Neural cell (in vitro differentiated cells): Measurements from ENCODE around the gene MAIP1.

ENCODE experiments used
- EZH2 ChIP-seq: fragments of 200-600, 300-800 bp; shearing (Covaris generic), sonication (generic); IDR thresholded peaks from 2 replicates; pipeline ENCODE4 v1.6.1; 2014; ENCODE audit warnings: antibody characterized with exemption, low read length, borderline replicate concordance, mild to moderate bottlenecking; ENCODE audit not compliant: insufficient read depth, poor library complexity, severe bottlenecking
- MXI1 ChIP-seq: fragments of 450-650 bp; conservative IDR thresholded peaks from 2 replicates; pipeline ENCODE4 v1.6.1; 2014; ENCODE audit warnings: antibody characterized with exemption, mild to moderate bottlenecking; ENCODE audit not compliant: poor library complexity, severe bottlenecking
- SMC3 ChIP-seq: fragments of 450-650 bp; conservative IDR thresholded peaks from 2 replicates; pipeline ENCODE4 v1.6.1; 2014; ENCODE audit warnings: antibody characterized with exemption, mild to moderate bottlenecking, moderate library complexity; ENCODE audit not compliant: poor library complexity
- TAF1 ChIP-seq: IDR thresholded peaks from 2 replicates; pipeline ENCODE4 v1.6.1; 2012; ENCODE audit warnings: low read depth
- TF ChIP-seq, protein P1 (sequence below): fragments of 450-650 bp; IDR thresholded peaks from 2 replicates; pipeline ENCODE4 v1.5.1; 2014; ENCODE audit warnings: antibody characterized with exemption, mild to moderate bottlenecking, moderate library complexity; ENCODE audit not compliant: poor library complexity, severe bottlenecking
- TF ChIP-seq, protein P2 (sequence below): IDR thresholded peaks from 2 replicates; pipeline ENCODE4 v1.6.1; 2012; ENCODE audit warnings: borderline replicate concordance

DNA sequence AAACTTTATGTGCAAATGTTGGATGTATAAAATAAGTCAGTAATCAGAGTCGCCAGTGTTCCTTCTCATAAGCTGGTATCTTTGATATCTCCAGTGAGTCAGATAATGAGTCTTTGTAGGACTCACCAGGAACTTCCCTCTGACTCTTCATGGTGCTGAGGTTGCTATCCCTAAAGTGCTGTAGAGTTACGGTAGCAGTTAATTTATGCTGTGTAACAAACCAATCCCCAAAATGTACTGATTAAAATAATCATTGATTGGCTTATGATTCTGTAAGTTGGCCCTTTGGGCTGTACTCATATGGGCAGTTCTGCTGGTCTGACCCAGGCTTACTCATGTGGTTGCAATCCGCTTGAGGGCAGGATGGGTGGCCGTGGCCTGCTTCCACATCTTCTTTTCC, 43.8 kb downstream of the MAIP1 start:
- TF ChIP-seq SMC3 (no peak), EZH2 (no peak), MXI1 (no peak), TAF1 (no peak)
- TF ChIP-seq, protein P1, sequence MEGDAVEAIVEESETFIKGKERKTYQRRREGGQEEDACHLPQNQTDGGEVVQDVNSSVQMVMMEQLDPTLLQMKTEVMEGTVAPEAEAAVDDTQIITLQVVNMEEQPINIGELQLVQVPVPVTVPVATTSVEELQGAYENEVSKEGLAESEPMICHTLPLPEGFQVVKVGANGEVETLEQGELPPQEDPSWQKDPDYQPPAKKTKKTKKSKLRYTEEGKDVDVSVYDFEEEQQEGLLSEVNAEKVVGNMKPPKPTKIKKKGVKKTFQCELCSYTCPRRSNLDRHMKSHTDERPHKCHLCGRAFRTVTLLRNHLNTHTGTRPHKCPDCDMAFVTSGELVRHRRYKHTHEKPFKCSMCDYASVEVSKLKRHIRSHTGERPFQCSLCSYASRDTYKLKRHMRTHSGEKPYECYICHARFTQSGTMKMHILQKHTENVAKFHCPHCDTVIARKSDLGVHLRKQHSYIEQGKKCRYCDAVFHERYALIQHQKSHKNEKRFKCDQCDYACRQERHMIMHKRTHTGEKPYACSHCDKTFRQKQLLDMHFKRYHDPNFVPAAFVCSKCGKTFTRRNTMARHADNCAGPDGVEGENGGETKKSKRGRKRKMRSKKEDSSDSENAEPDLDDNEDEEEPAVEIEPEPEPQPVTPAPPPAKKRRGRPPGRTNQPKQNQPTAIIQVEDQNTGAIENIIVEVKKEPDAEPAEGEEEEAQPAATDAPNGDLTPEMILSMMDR, result no peak
- TF ChIP-seq, protein P2, sequence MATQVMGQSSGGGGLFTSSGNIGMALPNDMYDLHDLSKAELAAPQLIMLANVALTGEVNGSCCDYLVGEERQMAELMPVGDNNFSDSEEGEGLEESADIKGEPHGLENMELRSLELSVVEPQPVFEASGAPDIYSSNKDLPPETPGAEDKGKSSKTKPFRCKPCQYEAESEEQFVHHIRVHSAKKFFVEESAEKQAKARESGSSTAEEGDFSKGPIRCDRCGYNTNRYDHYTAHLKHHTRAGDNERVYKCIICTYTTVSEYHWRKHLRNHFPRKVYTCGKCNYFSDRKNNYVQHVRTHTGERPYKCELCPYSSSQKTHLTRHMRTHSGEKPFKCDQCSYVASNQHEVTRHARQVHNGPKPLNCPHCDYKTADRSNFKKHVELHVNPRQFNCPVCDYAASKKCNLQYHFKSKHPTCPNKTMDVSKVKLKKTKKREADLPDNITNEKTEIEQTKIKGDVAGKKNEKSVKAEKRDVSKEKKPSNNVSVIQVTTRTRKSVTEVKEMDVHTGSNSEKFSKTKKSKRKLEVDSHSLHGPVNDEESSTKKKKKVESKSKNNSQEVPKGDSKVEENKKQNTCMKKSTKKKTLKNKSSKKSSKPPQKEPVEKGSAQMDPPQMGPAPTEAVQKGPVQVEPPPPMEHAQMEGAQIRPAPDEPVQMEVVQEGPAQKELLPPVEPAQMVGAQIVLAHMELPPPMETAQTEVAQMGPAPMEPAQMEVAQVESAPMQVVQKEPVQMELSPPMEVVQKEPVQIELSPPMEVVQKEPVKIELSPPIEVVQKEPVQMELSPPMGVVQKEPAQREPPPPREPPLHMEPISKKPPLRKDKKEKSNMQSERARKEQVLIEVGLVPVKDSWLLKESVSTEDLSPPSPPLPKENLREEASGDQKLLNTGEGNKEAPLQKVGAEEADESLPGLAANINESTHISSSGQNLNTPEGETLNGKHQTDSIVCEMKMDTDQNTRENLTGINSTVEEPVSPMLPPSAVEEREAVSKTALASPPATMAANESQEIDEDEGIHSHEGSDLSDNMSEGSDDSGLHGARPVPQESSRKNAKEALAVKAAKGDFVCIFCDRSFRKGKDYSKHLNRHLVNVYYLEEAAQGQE, result no peak
